Measurements from ENCODE around the gene KRTAP1-5.
"Not testable (repeated sequence)": the region's sequence is repeated elsewhere in the genome, so short reads cannot be mapped to it uniquely, and the experiment has no call there.

Gene KRTAP1-5

GRCh38 chr17:41004397-41004796 lies 22.6 kb downstream of the KRTAP1-5 start:
- ATAC-seq (no peak), DNase-seq (no peak)

GRCh38 chr17:41003926-41004325 lies 23.1 kb downstream of the KRTAP1-5 start:
- ATAC-seq (no peak), DNase-seq (no peak)

GRCh38 chr17:41002814-41003213 lies 24.2 kb downstream of the KRTAP1-5 start:
- ATAC-seq (no peak), DNase-seq (no peak)

- DNase-seq (no peak), ATAC-seq (no peak)
Observed at GRCh38 chr17:41001795-41002194, 25.2 kb downstream of the KRTAP1-5 start.

- DNase-seq, ATAC-seq: not testable (repeated sequence)
Observed at GRCh38 chr17:40999563-40999962, 27.4 kb downstream of the KRTAP1-5 start, which contains the start of gene KRTAP3-2. Gene KRTAP3-2, minus strand, starts transcription at chr17:40999906. Its CDS starts 53 bp downstream, at chr17:40999853.

- no peak for DNase-seq
- no peak for ATAC-seq
Observed at GRCh38 chr17:40997361-40997760, 29.6 kb downstream of the KRTAP1-5 start.

GRCh38 chr17:40996829-40997228 lies 30.2 kb downstream of the KRTAP1-5 start:
- DNase-seq (no peak), ATAC-seq (no peak)

GRCh38 chr17:40995116-40995515 lies 31.9 kb downstream of the KRTAP1-5 start:
- ATAC-seq, result no peak
- no peak for DNase-seq

GRCh38 chr17:40993839-40994238 lies 33.2 kb downstream of the KRTAP1-5 start, which contains the start of gene KRTAP3-3:
Gene KRTAP3-3, minus strand, starts transcription at chr17:40994164. Its CDS starts 67 bp downstream, at chr17:40994097.
- no peak for ATAC-seq

GRCh38 chr17:40993084-40993483 lies 33.9 kb downstream of the KRTAP1-5 start:
- no peak for DNase-seq
- no peak for ATAC-seq

More at GRCh38 chr17:40993839-40994238, 33.2 kb downstream of the KRTAP1-5 start, which contains the start of gene KRTAP3-3:
- DNase-seq, result no peak

GRCh38 chr17:40992666-40993065 lies 34.3 kb downstream of the KRTAP1-5 start:
- ATAC-seq (no peak), DNase-seq (no peak)

GRCh38 chr17:40986920-40987319 lies 40.1 kb downstream of the KRTAP1-5 start:
- DNase-seq, result no peak

GRCh38 chr17:40984226-40984625 lies 42.8 kb downstream of the KRTAP1-5 start, which contains the start of gene KRT40:
Gene KRT40, minus strand, starts transcription at chr17:40984326. Its CDS starts 53 bp downstream, at chr17:40984273.
- ATAC-seq (no peak), DNase-seq (no peak)

More at GRCh38 chr17:40986920-40987319, 40.1 kb downstream of the KRTAP1-5 start:
- ATAC-seq, result no peak

GRCh38 chr17:40981115-40981514 lies 45.9 kb downstream of the KRTAP1-5 start:
- no peak for DNase-seq

GRCh38 chr17:40980596-40980995 lies 46.4 kb downstream of the KRTAP1-5 start:
- ATAC-seq (no peak), DNase-seq (no peak)

More at GRCh38 chr17:40981115-40981514, 45.9 kb downstream of the KRTAP1-5 start:
- no peak for ATAC-seq

- DNase-seq (no peak), ATAC-seq (no peak)
Observed at GRCh38 chr17:40980117-40980516, 46.9 kb downstream of the KRTAP1-5 start.

GRCh38 chr17:40978575-40979151 lies 48.3 kb downstream of the KRTAP1-5 start:
- ATAC-seq, result no peak
- no peak for DNase-seq
